Adipocyte (in vitro differentiated cells): ENCODE results near the gene CCDC71L.
A peak's percentile ranks its signal among the peaks of the same experiment; 100 is the strongest.

Experiments used
- DNase-seq: peaks from one replicate; pipeline ENCODE4 v3.0.0-alpha.2; 2015; ENCODE audit warnings: low read depth
- H3K27me3 ChIP-seq: replicated peaks from 2 replicates; pipeline ENCODE4 v1.7.0; 2013; ENCODE audit warnings: mild to moderate bottlenecking, low read length, moderate library complexity; ENCODE audit not compliant: control insufficient read depth, insufficient read depth
- H3K36me3 ChIP-seq: 2 replicates; pipeline ENCODE4 v1.7.0; 2013; ENCODE audit warnings: low read length, mild to moderate bottlenecking, moderate library complexity; ENCODE audit not compliant: control insufficient read depth, insufficient read depth, severe bottlenecking
- H3K4me1 ChIP-seq: 2 replicates; pipeline ENCODE4 v1.7.0; 2013; ENCODE audit warnings: mild to moderate bottlenecking, low read length, moderate library complexity; ENCODE audit not compliant: control insufficient read depth, insufficient read depth
- H3K4me3 ChIP-seq: 2 replicates; pipeline ENCODE4 v1.7.0; 2013; ENCODE audit warnings: mild to moderate bottlenecking, low read length, moderate library complexity
- H3K9ac ChIP-seq: 2 replicates; pipeline ENCODE4 v1.7.0; 2013; ENCODE audit warnings: mild to moderate bottlenecking, low read length, moderate library complexity
- H3K9me3 ChIP-seq: 2 replicates; pipeline ENCODE4 v1.7.0; 2013; ENCODE audit warnings: mild to moderate bottlenecking, low read length, moderate library complexity; ENCODE audit not compliant: control insufficient read depth

CCDC71L gene

DNA sequence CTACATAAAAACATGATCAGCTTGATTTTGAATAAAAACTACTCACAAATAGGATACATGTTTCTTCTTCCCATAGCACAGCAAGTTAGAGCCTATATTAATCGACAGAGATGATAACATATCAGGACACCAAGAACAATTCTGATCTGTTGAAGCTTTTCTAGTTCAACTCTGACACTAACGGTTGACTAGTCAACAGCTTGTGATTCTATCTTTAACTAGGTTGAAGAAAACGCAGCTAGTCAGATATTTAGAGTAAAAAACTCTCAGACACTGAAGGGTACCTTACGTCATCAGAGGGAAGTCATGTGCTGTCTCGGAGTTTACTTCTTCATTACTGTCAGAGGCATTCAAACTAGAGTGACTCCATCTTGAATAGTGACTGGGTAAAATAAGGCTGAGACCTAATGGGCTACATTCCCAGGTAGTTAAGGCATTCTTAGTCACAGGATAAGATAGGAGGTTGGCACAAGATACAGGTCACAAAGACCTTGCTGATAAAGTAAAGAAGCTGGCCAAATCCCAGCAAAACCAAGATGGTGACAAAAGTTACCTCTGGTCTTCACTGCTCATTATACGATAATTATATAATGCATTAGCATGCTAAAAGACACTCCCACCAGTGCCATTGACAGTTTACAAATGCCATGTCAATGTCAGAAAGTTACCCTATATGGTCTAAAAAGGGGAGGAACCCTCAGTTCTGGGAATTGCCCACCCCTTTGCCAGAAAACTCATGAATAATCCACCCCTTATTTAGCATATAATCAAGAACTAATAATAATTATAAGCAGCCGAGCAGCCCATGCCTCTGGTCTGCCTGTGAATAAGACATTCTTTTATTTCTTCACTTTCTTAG, 21.3 kb downstream of the CCDC71L start:
- Histone ChIP-seq H3K36me3 (no peaks in the 10 kb centered on the region), H3K4me1 (peaks cover 24% of the 10 kb centered on the region), H3K4me3 (peak overlapping the region; percentile 31), H3K27me3 (no peaks in the 10 kb centered on the region), H3K9ac (no peak overlapping the region), H3K9me3 (no peaks in the 10 kb centered on the region)
- DNase-seq = no peak

DNA sequence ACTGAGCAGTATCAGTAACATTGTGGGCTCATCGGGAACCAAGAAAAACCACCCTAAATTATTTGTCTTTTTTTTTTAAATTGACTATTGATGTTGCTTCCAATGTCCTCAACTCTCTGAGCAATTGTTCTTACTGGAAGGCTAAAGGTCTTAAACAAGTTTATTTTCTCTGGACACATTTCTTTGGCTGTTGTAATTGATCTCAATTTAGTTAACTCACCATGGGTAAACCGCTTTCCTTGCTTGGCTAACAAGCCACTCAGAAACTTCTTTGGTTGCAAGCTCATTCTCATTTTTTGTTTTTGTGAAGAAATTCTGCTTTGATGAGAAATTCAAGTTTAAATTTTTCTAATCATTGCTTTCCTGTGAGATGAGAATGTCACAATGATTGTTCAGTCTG, 25.5 kb downstream of the CCDC71L start:
- Histone ChIP-seq H3K4me3 (no peak overlapping the region), H3K9me3 (no peaks in the 10 kb centered on the region), H3K27me3 (no peaks in the 10 kb centered on the region), H3K9ac (no peak overlapping the region), H3K36me3 (no peaks in the 10 kb centered on the region), H3K4me1 (peaks cover 22% of the 10 kb centered on the region)
- no peak for DNase-seq

DNA sequence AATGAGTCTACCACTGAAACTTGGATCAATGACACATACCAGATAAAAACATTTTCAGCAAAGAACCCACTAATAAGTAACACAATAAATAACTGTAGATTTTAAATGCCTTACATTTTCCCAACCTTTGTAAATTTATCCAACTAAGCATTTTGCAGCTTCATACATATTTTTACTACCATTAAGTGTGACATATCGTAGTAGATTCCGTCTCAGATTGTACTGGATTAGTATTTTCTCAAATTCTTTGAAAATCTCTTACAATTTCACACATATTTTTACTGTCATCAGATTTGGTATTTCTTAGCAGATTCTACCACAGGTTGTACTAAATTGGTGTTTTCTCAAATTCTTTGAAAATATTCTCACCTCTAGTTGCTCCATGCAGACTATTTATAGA, 26.0 kb downstream of the CCDC71L start:
- H3K4me3 ChIP-seq = no peak overlapping the region
- H3K36me3 ChIP-seq = no peaks in the 10 kb centered on the region
- no peak for DNase-seq
- no peaks in the 10 kb centered on the region for H3K27me3 ChIP-seq
- H3K9ac ChIP-seq = no peak overlapping the region
- peaks cover 23% of the 10 kb centered on the region for H3K4me1 ChIP-seq
- H3K9me3 ChIP-seq = no peaks in the 10 kb centered on the region

DNA sequence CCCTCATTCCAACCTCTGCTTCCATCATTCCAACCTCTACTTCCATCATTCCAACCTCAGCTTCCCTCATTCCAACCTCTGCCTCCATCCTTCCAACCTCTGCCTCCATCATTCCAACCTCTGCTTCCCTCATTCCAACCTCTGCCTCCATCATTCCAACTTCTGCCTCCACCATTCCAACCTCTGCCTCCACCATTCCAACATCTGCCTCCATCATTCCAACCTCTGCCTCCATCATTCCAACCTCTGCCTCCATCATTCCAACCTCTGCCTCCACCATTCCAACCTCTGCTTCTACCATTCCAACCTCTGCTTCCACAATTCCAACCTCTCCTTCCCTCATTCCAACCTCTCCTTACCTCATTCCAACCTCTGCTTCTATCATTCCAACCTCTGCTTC, 30.3 kb downstream of the CCDC71L start:
- Histone ChIP-seq H3K4me1 (peaks cover 38% of the 10 kb centered on the region), H3K9ac (no peak overlapping the region), H3K4me3 (no peak overlapping the region), H3K36me3 (peaks cover 6% of the 10 kb centered on the region), H3K9me3 (no peaks in the 10 kb centered on the region), H3K27me3 (no peaks in the 10 kb centered on the region)
- no peak for DNase-seq

DNA sequence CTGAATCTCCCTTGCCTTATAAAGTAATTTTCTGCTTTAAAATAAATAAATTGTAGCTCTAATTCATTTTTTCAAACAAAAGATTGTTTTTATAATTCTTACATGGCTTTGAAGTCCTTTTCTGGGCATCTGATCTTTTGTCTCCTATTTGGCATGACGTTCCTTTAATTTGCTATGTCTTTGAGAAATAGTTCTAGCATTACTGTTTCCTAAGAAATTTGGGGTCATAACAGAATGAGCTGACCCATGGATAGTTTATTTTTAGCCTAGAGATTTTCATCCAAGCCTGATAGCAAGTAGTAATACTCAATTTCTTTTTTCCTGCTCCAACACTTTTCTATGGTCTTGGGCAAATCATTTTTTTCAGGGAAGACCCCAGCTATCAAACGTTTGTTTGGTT, 31.4 kb downstream of the CCDC71L start:
- no peaks in the 10 kb centered on the region for H3K9me3 ChIP-seq
- H3K4me3 ChIP-seq = peak overlapping the region; percentile 60
- DNase-seq = peak; percentile 72
- H3K4me1 ChIP-seq = peaks cover 41% of the 10 kb centered on the region
- H3K36me3 ChIP-seq = peaks cover 6% of the 10 kb centered on the region
- peak overlapping the region; percentile 76 for H3K9ac ChIP-seq
- H3K27me3 ChIP-seq = no peaks in the 10 kb centered on the region

DNA sequence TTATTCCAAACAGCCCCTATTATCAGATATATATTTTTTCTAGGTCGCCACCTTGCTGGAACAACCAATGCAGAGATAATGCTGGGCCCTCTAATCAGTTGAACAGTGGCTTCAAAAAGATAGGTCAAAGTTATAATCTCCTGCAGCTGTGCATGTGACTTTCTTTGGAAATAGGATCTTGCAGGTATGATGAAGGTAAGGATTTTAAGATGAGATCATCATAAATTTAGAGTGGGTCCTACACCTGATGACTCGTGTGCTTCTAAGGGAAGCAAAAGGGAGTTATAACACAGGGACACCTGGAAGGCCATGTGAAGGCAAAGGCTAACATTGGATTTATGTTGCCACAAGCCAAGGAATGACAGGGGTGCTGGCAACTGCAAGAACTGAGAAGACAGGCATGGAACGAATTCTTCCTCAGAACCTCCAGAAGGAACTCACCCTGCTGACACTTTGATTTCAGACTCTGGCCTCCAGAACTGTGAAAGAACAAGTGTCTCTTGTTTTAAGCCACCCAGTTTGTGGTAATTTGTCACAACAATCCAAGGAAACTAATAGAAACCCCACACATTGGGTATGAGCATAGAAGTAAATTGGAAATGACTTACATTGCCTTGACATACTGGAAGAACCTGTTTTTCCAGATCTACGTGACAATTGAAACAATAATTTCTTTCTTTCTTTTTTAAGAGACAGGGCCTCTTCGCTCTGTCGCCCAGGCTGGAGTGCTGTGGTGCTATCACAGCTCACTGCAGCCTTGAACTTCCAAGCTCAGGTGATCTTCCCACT, 34.4 kb downstream of the CCDC71L start:
- H3K4me3 ChIP-seq = no peak overlapping the region
- H3K27me3 ChIP-seq = no peaks in the 10 kb centered on the region
- no peaks in the 10 kb centered on the region for H3K9me3 ChIP-seq
- no peak for DNase-seq
- peaks cover 6% of the 10 kb centered on the region for H3K36me3 ChIP-seq
- H3K4me1 ChIP-seq = peaks cover 60% of the 10 kb centered on the region
- no peak overlapping the region for H3K9ac ChIP-seq

DNA sequence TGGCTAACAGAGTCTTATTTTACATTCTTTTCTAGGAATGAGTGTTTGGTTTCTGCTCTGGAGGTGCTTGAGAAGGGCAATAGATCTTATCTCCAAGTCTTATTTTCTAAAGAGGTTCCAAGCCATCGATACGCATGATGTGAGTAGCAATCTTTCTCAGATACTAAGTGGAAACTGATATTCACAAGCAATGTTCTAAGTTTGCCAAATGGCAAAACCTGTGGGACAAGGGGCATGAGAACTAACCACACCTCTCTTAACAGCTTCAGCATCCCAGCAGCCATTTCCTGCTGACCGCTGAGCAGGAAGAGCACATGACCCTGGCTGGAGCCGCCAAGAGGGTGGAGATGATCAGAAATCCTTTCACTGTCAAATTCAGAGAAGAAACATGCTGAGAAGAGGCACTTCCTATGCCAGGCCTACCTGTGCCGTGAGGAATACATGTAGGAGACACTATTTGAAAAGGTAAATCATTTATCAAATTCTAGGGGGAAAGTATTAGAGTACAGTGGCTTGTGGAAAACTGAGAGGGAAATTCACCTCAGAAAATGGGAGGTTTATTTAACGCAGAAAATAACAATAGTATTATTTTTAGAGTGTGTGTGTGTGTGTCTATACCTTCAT, 35.2 kb downstream of the CCDC71L start:
- Histone ChIP-seq H3K4me3 (peak overlapping the region; percentile 35), H3K27me3 (no peaks in the 10 kb centered on the region), H3K4me1 (peaks cover 68% of the 10 kb centered on the region), H3K9me3 (no peaks in the 10 kb centered on the region), H3K36me3 (peaks cover 6% of the 10 kb centered on the region), H3K9ac (no peak overlapping the region)
- no peak for DNase-seq

DNA sequence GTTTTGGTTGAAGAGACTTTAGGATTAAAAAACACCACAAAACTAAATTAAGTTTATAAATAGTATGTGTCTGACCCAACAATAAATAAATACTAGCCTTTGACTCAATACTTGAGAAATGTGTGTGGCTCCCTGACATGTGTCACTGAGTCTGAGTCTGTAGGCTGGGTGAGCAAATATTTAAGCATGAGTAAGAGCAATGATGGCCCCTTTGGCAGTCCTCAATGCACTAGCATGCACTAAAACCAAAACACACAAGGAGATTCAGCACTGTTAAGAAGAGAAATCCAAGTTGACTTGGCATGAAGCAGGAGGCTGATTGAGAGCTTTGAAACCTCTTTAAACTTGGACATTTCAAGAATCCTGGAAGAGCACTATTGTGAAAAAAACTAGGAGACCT, 37.1 kb downstream of the CCDC71L start:
- Histone ChIP-seq H3K27me3 (no peaks in the 10 kb centered on the region), H3K4me1 (peaks cover 67% of the 10 kb centered on the region), H3K4me3 (peak overlapping the region; percentile 35), H3K9me3 (no peaks in the 10 kb centered on the region), H3K9ac (peak overlapping the region; percentile 65), H3K36me3 (peaks cover 6% of the 10 kb centered on the region)
- peak; percentile 75 for DNase-seq

DNA sequence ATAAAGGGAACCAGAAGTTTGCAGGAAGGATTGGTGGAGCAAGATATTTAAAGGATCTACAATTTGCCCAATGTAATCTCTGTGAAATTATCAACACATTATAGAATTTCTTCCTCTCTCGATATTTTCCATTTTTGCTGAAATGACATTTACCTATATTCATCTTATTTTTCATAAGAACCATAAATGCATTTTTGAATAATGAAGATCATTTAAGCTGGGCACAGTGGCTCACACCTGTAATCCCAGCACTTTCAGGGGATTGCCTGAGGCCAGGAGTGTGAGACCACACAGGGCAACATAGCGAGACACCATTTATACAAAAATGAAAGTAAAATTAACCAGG, 37.7 kb downstream of the CCDC71L start:
- no peaks in the 10 kb centered on the region for H3K9me3 ChIP-seq
- peak overlapping the region; percentile 43 for H3K9ac ChIP-seq
- no peaks in the 10 kb centered on the region for H3K27me3 ChIP-seq
- peaks cover 6% of the 10 kb centered on the region for H3K36me3 ChIP-seq
- H3K4me1 ChIP-seq = peaks cover 66% of the 10 kb centered on the region
- peak overlapping the region; percentile 4 for H3K4me3 ChIP-seq
- no peak for DNase-seq

DNA sequence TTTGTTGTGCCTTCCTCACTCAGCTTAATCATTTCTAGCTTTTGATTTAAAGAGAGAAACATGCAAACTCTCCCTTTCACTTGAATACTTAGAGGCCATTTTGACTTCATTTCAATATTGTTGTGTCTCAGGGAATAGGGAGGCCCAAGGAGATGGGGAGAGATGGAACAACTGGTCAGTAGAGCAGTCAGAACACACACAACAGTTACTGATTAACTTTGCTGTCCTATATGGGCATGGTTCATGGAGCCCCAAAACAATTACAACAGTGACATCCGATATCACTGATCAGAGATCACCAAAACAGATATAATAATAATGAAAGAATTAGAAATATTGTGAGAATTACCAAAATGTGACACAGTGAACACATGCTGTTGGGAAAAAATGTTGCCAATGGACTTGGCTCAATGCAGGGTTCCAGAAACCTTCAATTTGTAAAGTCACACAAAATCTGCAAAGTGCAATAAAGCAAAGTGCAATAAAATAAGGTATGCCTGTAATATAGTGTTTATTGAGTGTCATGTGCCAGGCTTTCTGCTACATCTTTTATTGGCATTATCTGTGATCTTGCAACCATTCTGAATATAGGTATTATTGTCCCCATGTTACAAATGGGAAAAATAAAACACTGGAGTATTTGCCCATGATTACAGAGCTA, 38.2 kb downstream of the CCDC71L start:
- no peaks in the 10 kb centered on the region for H3K9me3 ChIP-seq
- no peak overlapping the region for H3K9ac ChIP-seq
- H3K36me3 ChIP-seq = peaks cover 6% of the 10 kb centered on the region

More for the DNA sequence above, 38.2 kb downstream of the CCDC71L start:
- Histone ChIP-seq H3K4me3 (no peak overlapping the region), H3K4me1 (peaks cover 68% of the 10 kb centered on the region), H3K27me3 (no peaks in the 10 kb centered on the region)
- DNase-seq = no peak
